Smooth muscle cell (in vitro differentiated cells): ENCODE results near the gene NAXE. TPM values are rescaled to one million over a fixed set of nuclear protein-coding genes. Genes with fewer than 3 reads are reported as not detected.
A peak's percentile ranks its signal among the peaks of the same experiment; 100 is the strongest.

ENCODE experiments used
- DNase-seq: peaks from one replicate; lab custom pipeline; 2025; ENCODE audit not compliant: unreplicated experiment; lab: John Stamatoyannopoulos, UW
- H2AFZ ChIP-seq: fragments of 200-600 bp; sonication (generic); 2 replicates; pipeline ENCODE4 v1.6.0; 2016; ENCODE audit warnings: antibody characterized with exemption, low read depth, mild to moderate bottlenecking
- H3F3A ChIP-seq: fragments of 200-600 bp; sonication (generic); 2 replicates; pipeline ENCODE4 v1.6.0; 2017; ENCODE audit warnings: antibody characterized with exemption, low read depth
- H3K27ac ChIP-seq: fragments of 200-600 bp; sonication (generic); 2 replicates; pipeline ENCODE4 v1.5.1; 2016; ENCODE audit warnings: low read depth, mild to moderate bottlenecking
- H3K27me3 ChIP-seq: fragments of 200-600 bp; sonication (generic); 2 replicates; pipeline ENCODE4 v1.6.1; 2016; ENCODE audit warnings: low read depth, mild to moderate bottlenecking
- H3K36me3 ChIP-seq: fragments of 200-600 bp; sonication (generic); 2 replicates; pipeline ENCODE4 v1.5.1; 2016; ENCODE audit warnings: low read depth
- H3K4me1 ChIP-seq: fragments of 200-600 bp; sonication (generic); 2 replicates; pipeline ENCODE4 v1.5.1; 2016; ENCODE audit warnings: low read depth
- H3K4me2 ChIP-seq: fragments of 200-600 bp; sonication (generic); 2 replicates; pipeline ENCODE4 v1.6.0; 2016; ENCODE audit warnings: mild to moderate bottlenecking
- H3K4me3 ChIP-seq: fragments of 200-600 bp; sonication (generic); 2 replicates; pipeline ENCODE4 v1.5.1; 2016; ENCODE audit warnings: mild to moderate bottlenecking
- H3K79me2 ChIP-seq: fragments of 200-600 bp; sonication (generic); 2 replicates; pipeline ENCODE4 v1.6.0; 2016; ENCODE audit warnings: low read depth, mild to moderate bottlenecking
- H3K9ac ChIP-seq: fragments of 200-600 bp; sonication (generic); 2 replicates; pipeline ENCODE4 v1.6.0; 2016; ENCODE audit warnings: low read depth
- H3K9me3 ChIP-seq: fragments of 200-600 bp; sonication (generic); replicated peaks from 2 replicates; pipeline ENCODE4 v1.5.1; 2016; ENCODE audit warnings: low read depth
- H4K20me1 ChIP-seq: fragments of 200-600 bp; sonication (generic); 2 replicates; pipeline ENCODE4 v1.6.0; 2016; ENCODE audit warnings: low read depth
- WGBS: methylation state at CpG from one replicate; pipeline ENCODE4 v1.1.7; 2016; ENCODE audit warnings: low lambda C conversion rate; 5-methylcytosine and 5-hydroxymethylcytosine counted together
- polyA plus RNA-seq: library from polyadenylated mRNA; unstranded; fragments of >200 nt; fragmentation: Nextera tagmentation; extraction: Ambion mirVana; gene quantifications from 2 replicates; pipeline ENCODE4 v1.2.1, GENCODE V29; 2016
- total RNA-seq: library from RNA; depleted of rRNA; stranded (reverse); fragments of >200 nt; gene quantifications from 2 replicates; pipeline ENCODE4 v1.2.3, GENCODE V29; 2014
- TF ChIP-seq, protein P1 (sequence below): fragments of 200-600 bp; sonication (generic); IDR thresholded peaks from 2 replicates; pipeline ENCODE4 v1.5.1; 2017; ENCODE audit warnings: borderline replicate concordance, mild to moderate bottlenecking, antibody characterized with exemption; ENCODE audit not compliant: insufficient read depth, poor library complexity, severe bottlenecking

Gene NAXE
- total and polyA plus RNA-seq, 2 experiments from 2014 or later, result 50.5 to 72.5 TPM

DNA sequence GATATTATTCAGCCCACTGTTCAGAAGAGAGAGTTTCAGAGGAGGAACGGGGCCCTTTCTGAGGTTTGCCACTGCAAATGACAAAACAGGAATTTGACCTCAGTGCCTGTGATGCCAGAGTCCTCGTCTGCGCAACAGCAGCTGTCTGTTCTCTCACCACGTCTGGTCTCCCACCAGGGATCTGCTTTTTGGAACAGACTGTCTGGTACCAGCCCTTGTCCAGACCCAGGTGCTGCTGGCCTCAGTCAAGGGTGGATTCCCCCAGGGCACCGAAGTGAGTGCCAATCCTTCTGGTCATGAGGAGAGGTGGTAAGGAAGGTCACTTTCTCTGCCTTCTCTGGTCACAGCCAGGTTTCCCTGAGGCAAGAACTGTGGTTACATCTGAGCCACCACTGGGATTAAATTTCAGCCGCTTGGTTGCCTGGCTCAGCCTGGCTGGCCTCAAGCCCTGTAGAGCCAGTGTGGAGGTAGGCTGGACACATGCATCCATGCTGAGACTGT lies 48.1 kb downstream of the NAXE start:
- no peaks in the 10 kb centered on the region for H3F3A ChIP-seq
- no peaks in the 10 kb centered on the region for H3K79me2 ChIP-seq
- H3K36me3 ChIP-seq, result no peaks in the 10 kb centered on the region
- WGBS, result 51% methylated on average over 6 of the region's 6 CpGs
- no peak overlapping the region for H3K4me2 ChIP-seq
- no peak for DNase-seq
- H3K4me3 ChIP-seq, result no peak overlapping the region
- TF ChIP-seq, protein P1, sequence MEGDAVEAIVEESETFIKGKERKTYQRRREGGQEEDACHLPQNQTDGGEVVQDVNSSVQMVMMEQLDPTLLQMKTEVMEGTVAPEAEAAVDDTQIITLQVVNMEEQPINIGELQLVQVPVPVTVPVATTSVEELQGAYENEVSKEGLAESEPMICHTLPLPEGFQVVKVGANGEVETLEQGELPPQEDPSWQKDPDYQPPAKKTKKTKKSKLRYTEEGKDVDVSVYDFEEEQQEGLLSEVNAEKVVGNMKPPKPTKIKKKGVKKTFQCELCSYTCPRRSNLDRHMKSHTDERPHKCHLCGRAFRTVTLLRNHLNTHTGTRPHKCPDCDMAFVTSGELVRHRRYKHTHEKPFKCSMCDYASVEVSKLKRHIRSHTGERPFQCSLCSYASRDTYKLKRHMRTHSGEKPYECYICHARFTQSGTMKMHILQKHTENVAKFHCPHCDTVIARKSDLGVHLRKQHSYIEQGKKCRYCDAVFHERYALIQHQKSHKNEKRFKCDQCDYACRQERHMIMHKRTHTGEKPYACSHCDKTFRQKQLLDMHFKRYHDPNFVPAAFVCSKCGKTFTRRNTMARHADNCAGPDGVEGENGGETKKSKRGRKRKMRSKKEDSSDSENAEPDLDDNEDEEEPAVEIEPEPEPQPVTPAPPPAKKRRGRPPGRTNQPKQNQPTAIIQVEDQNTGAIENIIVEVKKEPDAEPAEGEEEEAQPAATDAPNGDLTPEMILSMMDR, result no peak
- H4K20me1 ChIP-seq, result peaks cover 12% of the 10 kb centered on the region
- peaks cover 14% of the 10 kb centered on the region for H3K4me1 ChIP-seq
- no peak overlapping the region for H3K27ac ChIP-seq
- no peak overlapping the region for H3K9ac ChIP-seq
- no peaks in the 10 kb centered on the region for H3K9me3 ChIP-seq
- H2AFZ ChIP-seq, result no peak overlapping the region
- peaks cover 92% of the 10 kb centered on the region for H3K27me3 ChIP-seq

DNA sequence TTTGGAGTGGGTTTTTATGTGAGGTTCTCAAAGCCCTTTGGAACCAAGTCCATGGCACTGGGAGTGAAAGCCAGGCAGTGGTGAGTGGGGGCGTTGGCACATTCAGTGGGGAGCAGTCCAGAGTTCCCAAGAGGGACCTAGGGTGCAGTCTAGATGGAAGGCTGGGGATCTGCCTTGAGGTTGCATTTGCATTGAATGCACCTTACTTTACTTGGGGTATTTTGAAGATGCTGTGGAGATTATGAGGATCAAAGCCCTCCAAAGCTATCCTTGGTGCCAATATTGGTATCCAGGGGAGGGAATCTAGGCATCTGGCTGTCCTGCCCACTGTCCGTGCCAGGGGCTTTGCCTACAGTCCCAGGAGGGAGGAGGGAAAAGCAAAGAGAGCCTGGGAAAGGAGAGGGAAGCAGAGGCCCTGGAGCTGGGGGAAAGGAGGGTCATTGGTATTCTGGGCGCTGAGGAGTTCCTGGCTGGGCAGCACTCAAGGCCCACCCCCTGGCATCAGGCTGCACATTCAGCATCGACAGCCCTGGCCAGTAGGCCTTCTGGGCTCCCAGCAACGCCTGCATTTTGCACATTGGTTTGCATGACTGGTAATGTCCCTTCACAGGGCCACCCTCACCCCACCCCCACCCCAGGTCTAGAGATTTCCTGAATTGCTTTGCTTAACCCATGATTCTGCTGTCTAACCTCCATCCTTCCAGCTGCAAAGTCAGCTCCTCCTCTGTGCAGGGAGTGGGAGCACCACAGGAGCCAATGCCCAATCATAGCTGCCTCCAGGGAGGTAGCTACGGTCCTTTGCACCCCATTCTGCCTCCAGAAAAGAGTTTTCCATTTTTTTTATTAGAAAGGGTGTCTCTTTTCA lies 49.5 kb downstream of the NAXE start:
- no peaks in the 10 kb centered on the region for H3K79me2 ChIP-seq
- TF ChIP-seq, protein P1, result no peak
- peaks cover 92% of the 10 kb centered on the region for H3K27me3 ChIP-seq
- no peak overlapping the region for H3K9ac ChIP-seq
- no peaks in the 10 kb centered on the region for H3K36me3 ChIP-seq
- H3K4me3 ChIP-seq, result peak overlapping the region; percentile 50
- WGBS, result 60% methylated on average over 6 of the region's 6 CpGs
- peak overlapping the region; percentile 20 for H2AFZ ChIP-seq
- H4K20me1 ChIP-seq, result peaks cover 12% of the 10 kb centered on the region
- peak overlapping the region; percentile 93 for H3K4me2 ChIP-seq
- no peaks in the 10 kb centered on the region for H3K9me3 ChIP-seq
- no peaks in the 10 kb centered on the region for H3F3A ChIP-seq
- DNase-seq, result no peak
- H3K4me1 ChIP-seq, result peaks cover 14% of the 10 kb centered on the region
- H3K27ac ChIP-seq, result no peak overlapping the region

DNA sequence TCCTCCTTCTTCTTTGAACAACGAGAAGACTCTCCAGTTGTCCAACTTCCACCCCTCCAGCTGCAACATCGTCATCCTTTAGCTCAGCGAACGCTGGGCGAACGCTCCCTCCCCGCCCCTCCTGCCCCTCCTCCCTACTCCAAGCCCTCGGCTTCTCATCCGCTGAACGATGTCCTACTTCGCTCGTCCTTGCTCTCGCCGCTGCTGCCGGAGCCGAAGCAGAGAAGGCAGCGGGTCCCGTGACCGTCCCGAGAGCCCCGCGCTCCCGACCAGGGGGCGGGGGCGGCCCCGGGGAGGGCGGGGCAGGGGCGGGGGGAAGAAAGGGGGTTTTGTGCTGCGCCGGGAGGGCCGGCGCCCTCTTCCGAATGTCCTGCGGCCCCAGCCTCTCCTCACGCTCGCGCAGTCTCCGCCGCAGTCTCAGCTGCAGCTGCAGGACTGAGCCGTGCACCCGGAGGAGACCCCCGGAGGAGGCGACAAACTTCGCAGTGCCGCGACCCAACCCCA lies 50.2 kb downstream of the NAXE start, which contains the start of gene BCAN:
Gene BCAN, plus strand, starts transcription at position 357 of the 504 bp plus-strand sequence. CDS start 3,938 bp downstream, outside the sequence.
- no peak for DNase-seq
- Histone ChIP-seq H3K79me2 (no peaks in the 10 kb centered on the region), H3K4me3 (peak within 1 kb of the TSS; percentile 50), H3K9ac (no peak within 1 kb of the TSS), H3K27me3 (peaks cover 94% of the 10 kb centered on the region), H3K36me3 (no peaks in the 10 kb centered on the region), H3K9me3 (no peaks in the 10 kb centered on the region), H4K20me1 (peaks cover 12% of the 10 kb centered on the region), H3K4me1 (peaks cover 14% of the 10 kb centered on the region), H3K4me2 (peak within 1 kb of the TSS; percentile 93), H2AFZ (peak within 1 kb of the TSS; percentile 20), H3F3A (no peaks in the 10 kb centered on the region), H3K27ac (no peak within 1 kb of the TSS)
- WGBS, result 2% methylated on average over 11 of the region's 46 CpGs
- TF ChIP-seq, protein P1, result no peak
